ENCODE measurements around the gene TNKS1BP1.

Gene TNKS1BP1

GRCh38 chr11:57330029-57330428, 5.3 kb upstream of the TNKS1BP1 start:
- no peak for DNase-seq

- DNase-seq, result no peak
Measured at GRCh38 chr11:57327721-57328120, 3.0 kb upstream of the TNKS1BP1 start.

- DNase-seq, result no peak
Measured at GRCh38 chr11:57325735-57326048, 940 bp upstream of the TNKS1BP1 start.

DNA sequence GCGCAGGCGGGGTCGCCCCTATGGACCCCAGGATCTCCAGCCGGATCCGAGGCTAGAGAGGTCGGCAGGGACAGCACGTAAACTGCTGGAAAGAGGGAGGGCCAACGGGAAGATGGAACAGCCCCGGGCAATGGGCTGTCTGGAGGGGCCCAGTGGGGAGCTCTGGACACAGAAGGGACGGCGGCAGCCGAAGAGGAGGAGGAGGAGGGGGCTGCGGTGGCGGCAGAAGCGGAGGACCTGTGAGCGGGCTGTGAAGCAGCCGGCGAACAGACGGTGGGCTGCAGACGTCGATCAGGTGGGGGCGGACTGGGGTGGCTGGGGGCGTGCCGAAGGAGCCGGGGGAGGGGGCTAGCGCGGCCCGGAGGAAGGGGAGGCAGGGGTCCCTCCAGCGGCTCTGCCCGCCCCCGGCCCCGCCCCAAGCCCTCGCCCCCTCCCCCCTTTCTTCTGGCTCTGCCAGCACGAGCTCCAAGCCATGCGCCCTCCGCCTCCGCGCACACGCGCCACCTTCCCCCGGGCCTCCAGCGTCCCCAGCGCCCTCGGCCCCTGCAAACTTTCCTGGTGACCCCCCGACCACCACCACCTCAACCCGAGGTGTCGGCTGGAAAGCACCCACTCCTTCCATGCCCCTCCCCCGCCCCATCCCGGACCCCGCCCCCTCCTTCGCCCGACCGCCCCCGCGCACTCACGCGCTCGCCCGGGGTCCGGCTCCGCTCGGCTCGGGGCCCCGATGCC, 432 bp downstream of the TNKS1BP1 start:
- peak; percentile 69 for DNase-seq

DNA sequence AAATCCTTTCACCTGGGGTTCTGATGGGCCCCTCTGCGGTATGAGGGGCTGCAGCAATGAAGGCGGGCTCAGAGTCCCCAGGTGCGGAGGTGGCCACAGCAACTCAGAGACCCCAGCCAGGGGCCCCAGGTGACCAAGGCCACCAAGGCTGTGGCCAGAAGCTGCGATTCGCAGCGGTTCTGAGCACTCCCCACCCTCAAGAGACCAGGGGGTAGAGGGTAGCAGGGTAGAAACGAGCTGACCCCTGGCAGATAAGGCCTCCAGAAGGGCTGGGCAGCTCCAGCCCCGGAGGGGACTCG, 948 bp downstream of the TNKS1BP1 start:
- no peak for DNase-seq

DNA sequence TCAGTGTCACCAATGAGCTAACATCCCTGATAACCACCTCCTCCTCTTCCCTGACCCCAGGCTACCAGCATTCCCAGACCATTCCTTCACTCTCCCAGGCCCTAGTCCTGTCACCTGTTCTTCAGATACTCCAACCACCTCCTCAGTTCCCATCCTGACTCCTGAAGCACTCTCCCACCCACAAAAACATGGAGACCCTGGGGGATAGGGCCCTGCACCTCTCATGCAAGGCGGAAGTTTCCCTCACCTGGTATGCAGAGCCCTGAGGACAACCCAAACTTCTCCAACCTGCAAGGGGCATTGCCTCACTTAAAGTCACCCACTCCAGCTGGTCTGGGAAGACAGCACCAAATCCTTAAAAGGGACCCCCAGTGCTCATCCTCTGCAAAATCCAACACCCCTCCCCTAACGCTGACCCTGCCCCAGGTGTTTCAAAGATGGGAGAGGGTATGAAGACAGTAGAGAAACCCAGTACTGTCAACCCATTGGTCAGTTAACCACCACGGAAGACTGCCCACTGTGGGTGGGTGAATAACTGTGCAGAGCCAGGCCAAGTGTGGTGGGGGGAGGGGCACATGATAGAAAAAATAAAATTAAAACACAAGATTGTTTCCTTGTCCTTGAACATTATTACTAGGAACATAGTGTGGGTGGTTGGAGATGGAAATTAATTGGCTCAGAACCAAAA, 1.4 kb downstream of the TNKS1BP1 start:
- DNase-seq, result no peak

DNA sequence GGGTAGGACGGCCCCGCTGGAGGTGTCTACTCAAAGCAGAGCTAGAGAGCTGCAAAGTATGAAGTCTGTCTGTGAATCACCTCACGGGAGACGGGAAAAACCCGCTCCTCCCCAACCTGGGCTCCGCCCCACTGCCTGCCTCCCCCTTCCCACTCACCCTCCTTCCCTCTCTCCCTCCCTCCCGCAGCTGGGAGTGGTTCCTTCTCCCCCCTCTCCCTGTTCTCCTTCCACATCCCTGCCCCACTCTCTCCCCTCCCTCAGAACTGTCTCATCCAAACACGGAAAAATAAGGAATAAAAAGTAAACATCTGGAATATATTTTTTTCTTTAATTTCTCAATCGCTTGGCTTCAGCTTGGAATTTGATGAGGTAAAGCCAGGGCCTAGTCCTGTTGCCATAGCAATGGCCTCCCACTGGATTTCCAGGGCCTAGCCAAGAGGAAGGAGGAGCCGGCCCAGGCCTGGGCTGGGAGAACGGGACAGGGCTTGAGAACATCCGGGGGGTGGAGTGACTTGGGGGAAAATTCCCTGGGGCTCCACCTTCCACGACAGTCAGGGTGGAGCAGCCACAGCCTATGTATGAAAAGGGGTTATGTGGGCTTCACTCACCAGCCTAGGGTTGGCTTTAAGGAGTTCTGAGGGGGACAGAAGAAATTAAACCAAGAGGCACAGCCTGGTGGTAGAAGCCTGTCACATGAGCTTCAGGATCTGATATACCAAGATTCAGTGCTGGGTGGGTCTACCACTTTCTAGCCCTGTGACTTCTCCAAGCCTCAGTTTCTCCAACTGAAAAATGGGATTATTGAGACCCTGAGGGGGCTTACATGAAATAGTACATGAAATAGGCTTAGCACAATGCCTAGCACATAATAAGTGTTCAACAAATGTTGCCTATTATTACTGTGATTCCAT, 2.2 kb downstream of the TNKS1BP1 start:
- no peak for DNase-seq

DNA sequence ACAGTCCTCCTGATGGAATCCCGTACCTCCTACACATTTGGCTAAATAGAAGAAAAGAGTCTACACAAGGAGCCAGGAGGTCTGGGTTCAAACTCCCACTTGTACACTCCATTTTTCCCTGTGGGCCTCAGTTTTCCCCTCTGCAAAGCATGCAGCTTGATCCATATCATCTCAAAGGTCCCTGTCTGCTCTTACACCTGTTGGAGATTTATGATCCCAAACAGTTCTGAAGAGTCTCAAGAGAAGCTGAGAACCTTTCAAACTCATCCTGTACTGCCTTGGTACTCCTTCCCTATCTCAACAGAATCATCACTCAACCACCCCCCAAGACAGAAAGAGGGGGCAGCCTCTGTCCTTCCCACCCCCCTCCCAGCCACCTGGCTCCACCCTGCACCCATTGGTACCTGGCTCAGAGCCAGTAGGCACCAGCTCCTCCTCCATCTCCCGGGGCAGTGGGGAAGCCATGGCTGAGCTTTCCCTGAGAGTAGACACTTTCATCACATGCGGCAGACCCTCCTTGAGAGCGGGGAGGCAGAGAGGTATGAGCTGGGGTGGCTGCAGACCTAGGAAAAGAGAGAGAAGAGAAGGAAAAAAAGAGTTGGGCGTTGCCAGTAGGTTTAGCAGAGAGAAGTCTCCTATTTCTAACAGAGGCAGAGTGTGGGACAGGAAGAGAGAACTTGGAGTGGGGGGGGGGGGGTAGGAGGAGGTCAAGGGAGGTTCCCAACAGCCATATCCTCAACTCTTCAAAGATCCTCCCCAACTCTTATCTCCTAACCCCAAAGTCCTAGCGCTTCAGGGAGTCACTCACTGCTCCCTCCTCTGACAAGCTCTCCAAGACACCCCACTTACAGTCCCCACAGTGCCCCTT, 3.1 kb downstream of the TNKS1BP1 start:
- DNase-seq, result no peak

GRCh38 chr11:57320719-57321387, 3.9 kb downstream of the TNKS1BP1 start:
- DNase-seq, result no peak

- no peak for DNase-seq
Measured at GRCh38 chr11:57320067-57320718, 4.6 kb downstream of the TNKS1BP1 start.

DNA sequence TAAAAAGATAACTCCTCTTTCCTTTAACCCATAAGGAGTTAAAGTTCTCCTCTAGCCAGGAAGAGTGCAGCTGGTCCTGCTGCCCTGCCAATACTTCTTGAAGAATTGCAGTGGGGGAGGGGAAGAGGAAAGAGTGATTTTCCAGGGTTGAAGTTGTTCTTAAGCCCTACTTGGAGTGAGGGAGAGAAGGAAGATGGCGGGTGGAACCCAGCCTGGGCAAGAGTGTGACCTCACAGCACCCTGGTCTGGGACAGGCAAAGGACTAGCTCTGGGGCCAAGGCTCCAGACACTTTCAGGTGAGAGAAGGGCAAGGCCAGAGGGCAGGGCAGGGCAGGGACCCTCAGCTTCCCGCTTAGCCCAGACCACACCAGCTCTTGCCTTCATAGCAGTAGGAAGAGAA, 6.6 kb downstream of the TNKS1BP1 start:
- DNase-seq, result no peak

DNA sequence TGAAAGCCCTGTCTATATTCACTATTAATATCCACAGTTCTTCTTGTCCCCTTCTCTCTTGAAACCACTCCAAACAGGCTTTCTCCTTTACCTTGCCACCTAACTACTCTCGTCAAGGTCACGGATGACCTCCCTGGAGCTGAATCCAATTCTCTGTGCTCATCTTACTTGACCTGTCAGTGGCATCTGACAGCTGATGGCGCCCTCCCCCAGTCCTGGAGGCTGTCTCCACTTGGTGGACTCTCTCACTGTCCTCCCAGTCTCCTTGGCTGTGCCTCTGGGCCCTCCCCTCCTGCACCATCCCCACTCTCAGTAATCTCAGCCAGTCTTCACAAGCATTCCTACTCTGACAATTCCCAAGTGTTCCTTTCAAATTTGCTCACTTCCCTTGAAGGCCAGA, 8.7 kb downstream of the TNKS1BP1 start:
- DNase-seq, result no peak

DNA sequence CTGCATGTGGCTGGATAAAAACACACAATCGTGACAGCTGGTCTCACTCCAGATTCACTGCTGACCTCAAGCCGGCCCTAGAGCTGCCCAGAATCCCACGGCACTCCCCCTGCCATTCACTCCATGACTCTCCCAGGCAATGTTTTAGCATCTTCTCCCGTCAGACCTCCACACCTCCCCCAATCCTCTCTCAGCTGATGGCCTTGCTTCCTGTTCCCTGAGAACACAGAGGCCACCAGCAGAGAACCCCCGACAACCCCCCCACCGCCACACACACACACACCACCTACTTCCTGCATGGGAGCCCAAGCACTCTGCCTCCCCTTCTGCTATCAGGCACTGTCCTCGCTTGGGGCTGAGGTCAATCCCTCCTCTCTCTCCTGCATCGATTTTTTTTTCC, 9.3 kb downstream of the TNKS1BP1 start:
- no peak for DNase-seq

- no peak for DNase-seq
Measured at GRCh38 chr11:57314221-57314973, 10.4 kb downstream of the TNKS1BP1 start.

DNA sequence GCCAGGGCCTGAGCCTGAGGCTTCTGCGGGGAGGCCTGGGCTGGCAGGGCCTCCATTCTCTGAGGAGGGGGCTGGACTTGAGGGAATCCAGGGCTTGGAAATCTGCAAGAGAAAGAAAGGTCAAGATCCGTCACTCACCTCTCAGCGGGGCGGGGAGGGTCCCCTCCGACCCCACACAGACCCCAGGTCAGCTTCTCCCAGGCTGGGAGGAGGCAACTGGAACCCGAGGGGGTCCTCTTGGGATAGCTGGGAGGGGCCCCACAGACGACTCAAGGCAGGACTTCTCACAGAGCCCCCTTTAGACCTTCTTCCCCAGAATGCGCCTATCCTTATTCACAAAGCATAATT, 11.0 kb downstream of the TNKS1BP1 start:
- DNase-seq, result no peak

GRCh38 chr11:57313071-57313787, 11.5 kb downstream of the TNKS1BP1 start:
- DNase-seq, result no peak

DNA sequence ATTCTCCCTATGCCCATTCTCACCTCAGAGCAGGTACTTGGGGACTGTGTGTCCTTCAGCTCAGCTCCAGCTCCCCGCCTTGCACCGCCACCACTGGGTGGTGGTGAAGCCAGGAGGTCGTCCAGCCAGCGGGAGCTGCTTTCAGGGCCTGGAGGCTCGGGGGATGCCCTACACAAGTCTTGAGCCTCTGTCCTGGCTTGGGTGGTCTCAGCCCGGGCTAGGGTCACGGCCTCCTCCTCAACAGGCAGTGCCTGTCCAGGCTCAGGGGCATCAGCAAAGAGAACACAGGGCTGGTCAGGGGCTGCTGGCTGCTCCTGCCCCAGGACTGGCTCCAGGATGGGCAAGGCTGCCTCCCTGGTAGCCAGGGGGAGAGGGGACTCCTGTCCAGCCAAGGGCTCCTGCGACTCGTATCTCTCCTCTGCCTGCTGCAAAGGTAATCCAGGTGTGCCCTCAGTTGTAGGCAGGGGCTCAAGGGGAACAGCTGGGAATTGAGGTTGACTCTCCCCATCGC, 12.2 kb downstream of the TNKS1BP1 start:
- DNase-seq, result no peak

GRCh38 chr11:57311109-57311936, 13.4 kb downstream of the TNKS1BP1 start:
- DNase-seq, result peak; percentile 81

DNA sequence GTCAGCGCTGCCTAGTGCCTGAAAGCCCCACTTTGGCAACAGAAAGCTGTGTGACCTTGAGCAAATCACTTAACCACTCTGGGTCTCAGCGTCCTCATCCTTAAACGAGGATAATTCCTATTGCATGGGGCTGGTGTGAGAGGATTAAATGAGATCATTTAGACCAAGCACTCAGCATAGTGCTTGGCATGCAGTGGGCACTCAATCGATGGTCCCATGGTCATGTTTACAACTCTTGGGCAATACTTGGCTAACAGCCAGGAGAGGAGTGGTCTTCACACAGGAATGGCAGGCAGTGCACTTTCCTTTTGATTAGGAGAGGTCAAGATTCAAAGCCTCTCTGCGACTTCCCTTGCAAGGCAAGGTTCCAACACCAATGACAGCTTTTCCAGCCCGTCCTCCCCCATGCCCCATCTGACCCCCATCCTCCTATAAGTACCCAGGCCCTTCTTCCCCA, 14.1 kb downstream of the TNKS1BP1 start:
- no peak for DNase-seq

Data from activated CD8-positive, alpha-beta memory T cell treated with anti-CD3 and anti-CD28 coated beads for 24 hours (primary cell).